ENCODE data around the gene EEF1AKMT1.

DNA sequence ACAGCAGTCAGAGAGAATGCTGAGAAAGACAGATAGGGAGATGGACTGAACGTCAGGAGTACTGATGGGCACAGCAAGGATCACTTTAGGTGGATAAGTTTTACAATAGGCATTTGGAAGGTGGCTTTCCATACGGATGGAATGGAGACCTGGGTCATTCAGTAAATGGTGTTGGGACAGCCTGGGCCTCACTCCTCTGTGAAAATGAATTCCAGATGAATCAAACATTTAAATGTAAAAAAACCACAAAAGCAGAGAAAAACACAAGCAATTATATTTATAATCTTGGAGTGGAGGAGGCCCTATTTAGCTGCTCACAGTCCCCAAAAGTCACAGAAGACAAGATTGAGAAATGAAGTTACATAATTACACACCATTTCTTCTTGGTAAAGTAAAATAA, 65.5 kb downstream of the EEF1AKMT1 start:
- no peak for TF ChIP-seq POLR2A (IDR thresholded peaks at IDR 0.05; ENCODE audit: low read depth, low read length)
- TF ChIP-seq TAF1 (IDR thresholded peaks at IDR 0.05; ENCODE audit: borderline replicate concordance, low read depth, low read length): no peak
- TF ChIP-seq POLR2AphosphoS5 (IDR thresholded peaks at IDR 0.05; ENCODE audit: low read depth, low read length): no peak

Measured in GM12892 (cell line).